GM13977 (cell line): ENCODE data around the gene CABYR.
A peak's percentile ranks its signal among the peaks of the same experiment; 100 is the strongest.

Source experiments
- DNase-seq: peaks from one replicate; pipeline ENCODE4 v3.0.0; 2012; ENCODE audit warnings: low spot score
- in situ Hi-C: fragments of 300-500 bp; cut with MboI; formaldehyde crosslinking; loops from one replicate; pipeline ENCODE4 v1.12.0; 2022; ENCODE audit warnings: low sequenced_read_pairs, low pct_unique_long_range_greater_than_20kb, mixed read lengths, inconsistent platforms; ENCODE audit not compliant: unreplicated experiment
- TF ChIP-seq, protein P1 (sequence below): IDR thresholded peaks from 2 replicates; pipeline ENCODE4 v1.5.1; 2012; ENCODE audit warnings: mild to moderate bottlenecking, control low read depth; ENCODE audit not compliant: insufficient read depth; ENCODE audit errors: extremely low read depth, missing control alignments

The CABYR gene

DNA sequence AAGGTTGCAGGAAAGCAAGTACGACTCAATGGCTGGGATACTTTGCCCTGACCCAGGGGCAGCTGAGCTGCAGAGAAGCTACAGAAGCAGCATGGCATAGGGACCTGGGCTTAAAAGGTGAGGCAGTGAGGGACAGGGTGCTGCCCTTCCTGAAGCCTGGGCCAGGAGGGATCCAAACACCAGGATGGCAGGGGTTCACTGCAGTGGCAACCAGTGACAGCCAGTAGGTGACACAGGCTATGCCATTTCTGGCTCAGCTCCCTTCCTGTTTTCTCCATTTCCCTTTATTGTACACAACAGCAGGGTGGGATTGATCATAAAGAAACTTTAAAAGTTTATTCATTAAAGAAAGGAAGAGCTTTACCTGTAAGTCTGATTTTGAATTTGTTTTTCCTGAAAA lies 48.8 kb downstream of the CABYR start:
- in situ Hi-C loops: no loop called here
- no peak for DNase-seq
- TF ChIP-seq, protein P1, sequence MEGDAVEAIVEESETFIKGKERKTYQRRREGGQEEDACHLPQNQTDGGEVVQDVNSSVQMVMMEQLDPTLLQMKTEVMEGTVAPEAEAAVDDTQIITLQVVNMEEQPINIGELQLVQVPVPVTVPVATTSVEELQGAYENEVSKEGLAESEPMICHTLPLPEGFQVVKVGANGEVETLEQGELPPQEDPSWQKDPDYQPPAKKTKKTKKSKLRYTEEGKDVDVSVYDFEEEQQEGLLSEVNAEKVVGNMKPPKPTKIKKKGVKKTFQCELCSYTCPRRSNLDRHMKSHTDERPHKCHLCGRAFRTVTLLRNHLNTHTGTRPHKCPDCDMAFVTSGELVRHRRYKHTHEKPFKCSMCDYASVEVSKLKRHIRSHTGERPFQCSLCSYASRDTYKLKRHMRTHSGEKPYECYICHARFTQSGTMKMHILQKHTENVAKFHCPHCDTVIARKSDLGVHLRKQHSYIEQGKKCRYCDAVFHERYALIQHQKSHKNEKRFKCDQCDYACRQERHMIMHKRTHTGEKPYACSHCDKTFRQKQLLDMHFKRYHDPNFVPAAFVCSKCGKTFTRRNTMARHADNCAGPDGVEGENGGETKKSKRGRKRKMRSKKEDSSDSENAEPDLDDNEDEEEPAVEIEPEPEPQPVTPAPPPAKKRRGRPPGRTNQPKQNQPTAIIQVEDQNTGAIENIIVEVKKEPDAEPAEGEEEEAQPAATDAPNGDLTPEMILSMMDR: no peak

DNA sequence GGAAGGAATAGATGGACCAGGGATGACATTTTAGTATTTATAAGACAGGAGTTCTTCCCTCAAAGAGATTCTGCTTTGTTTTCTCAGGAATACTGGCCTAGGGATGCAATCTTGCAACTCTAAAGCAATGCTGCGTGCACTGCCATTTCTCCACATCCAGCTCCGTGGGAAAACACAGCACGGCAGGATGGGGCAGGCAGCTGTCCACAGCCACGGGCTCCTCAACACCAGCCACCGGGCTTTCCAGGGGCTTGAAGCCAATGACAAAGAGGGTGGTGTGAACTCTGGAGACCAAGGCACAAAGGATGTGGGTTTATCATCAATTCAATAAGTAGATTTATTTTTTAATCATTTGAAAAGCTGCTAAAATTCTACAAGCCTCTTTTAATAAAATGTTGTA lies 49.3 kb downstream of the CABYR start:
- no peak for DNase-seq
- TF ChIP-seq, protein P1: no peak
- in situ Hi-C loops: no loop called here

DNA sequence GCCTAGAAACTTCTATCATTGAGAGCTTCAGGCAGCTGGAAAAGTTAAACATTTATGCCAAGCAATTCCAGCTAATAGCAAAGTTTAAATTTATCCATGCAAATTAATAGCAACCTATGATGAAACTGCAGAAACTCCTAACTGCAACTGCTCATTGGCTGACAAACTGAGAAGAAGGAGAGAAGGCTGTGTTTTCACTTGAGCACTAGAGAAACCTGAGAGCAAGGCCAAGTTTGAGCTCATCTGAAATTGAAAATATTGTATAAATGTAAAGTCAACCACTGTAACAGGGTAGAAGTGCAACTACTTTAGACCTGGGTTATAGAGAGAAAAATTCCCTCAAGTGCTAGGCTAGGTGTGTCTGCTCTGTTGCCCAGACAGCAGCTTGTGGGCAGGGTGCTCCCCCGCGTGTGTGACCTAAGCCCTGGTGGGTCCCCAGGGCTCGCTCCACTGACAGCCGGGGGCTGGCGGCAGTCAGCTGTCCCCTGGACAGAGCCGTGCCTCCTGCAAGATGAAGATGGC lies 50.2 kb downstream of the CABYR start:
- DNase-seq: peak; percentile 61
- TF ChIP-seq, protein P1: no peak
- in situ Hi-C loops: no loop called here

DNA sequence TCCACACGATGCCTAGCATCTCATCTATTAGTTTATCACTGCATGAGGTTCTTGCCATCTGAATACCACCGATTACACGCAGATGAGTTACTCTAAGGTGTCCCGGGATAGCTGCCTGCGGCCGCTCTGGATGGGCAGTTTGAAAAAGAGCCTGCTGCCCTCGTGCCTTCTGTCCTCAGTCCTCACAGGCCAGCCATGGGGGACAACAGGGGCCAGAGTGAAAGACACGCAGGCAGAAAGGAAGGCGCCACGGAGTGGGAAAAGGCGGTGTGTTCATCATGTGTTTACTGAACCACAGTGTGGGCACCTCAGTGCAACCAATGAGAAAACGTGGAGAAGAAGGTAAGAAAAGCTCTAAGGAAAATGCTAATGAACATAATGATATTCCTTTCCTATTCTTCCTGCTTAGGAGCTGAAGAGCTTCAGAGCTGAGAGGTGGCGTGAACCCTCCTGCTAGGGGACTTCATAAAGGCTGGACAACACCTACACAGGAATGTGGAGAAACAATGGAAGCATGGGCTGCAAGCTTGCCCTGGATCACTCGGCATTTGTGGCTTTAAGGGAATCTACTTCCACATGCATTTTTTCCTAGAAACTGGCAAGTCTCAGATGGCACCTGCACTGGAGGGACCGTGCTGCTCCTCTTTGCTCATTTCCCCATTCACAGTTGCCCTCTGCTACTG lies 50.9 kb downstream of the CABYR start:
- no peak for DNase-seq
- in situ Hi-C loops: no loop called here
- TF ChIP-seq, protein P1: no peak

DNA sequence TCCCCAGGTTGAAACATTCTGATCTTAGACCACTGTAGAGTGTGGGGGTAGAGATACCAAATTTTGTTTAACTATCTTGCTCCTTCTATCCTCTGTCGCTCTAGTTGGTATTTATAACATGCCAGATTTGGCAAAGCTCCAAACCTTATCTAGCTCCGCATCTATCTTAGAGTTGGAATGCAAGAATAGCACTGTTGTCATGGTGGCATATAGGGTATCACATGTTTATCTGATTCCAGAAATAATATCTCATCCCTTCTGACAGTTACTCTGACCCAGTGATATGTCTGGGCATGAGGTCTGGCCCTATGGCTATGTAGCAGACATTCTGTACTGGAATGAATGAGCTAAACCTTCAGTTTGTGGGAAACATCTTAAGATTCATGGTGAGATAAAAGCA lies 51.7 kb downstream of the CABYR start:
- in situ Hi-C loops: no loop called here
- no peak for DNase-seq
- TF ChIP-seq, protein P1: no peak

DNA sequence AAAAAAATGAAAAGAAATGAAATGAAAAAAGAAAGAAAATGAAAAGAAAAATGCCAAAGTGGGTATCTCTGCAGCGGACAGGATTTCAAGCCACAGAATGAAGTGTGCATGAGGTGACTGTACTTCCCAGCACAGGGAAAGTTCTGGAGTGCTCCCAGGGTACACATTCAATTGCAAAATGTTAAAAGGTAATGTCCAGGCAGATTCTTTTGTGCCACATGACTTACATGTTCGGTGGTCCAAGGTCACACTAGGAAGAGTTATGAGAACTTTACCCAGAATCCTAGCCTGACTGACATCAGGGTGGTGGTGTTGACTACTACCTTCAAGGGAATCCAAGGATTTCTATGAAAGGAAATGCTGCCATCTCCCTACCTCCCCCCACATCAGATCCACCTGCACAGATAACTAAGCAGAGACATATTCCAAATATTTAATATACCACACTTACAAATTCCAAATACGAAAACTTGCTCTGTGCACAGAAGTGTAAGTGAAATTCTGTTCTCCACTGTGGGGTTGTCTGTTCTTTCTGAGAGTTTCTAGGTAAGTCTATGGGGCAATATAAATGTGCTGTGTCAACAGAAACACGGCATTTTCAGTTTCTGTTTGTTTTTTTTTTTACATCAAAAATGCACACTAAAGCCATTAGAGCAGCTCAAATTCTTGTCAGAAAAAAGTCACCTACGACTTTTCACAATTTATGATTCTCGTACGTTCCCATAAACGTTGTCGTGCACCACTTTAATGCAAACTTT lies 56.6 kb downstream of the CABYR start:
- in situ Hi-C loops: no loop called here
- no peak for DNase-seq
- TF ChIP-seq, protein P1: no peak
